Coronary artery (tissue), 2 donors: Measurements from ENCODE around the gene PRDM12.

Source experiments
- DNase-seq: peaks from one replicate; pipeline ENCODE4 v3.0.0-alpha.2; 2017; ENCODE audit warnings: low spot score
- H3K27ac ChIP-seq, 2 donors: fragments of 200-600 bp; sonication (generic); one replicate each; pipeline ENCODE4 v1.5.1; 2016 to 2019
- H3K4me3 ChIP-seq: fragments of 200-600 bp; sonication (generic); 2 replicates; pipeline ENCODE4 v1.5.1; 2016; ENCODE audit warnings: mild to moderate bottlenecking, moderate library complexity
- CTCF ChIP-seq: fragments of 200-600 bp; sonication (generic); IDR thresholded peaks from one replicate; pipeline ENCODE4 v1.5.1; 2019; ENCODE audit warnings: antibody characterized with exemption

PRDM12 gene

DNA sequence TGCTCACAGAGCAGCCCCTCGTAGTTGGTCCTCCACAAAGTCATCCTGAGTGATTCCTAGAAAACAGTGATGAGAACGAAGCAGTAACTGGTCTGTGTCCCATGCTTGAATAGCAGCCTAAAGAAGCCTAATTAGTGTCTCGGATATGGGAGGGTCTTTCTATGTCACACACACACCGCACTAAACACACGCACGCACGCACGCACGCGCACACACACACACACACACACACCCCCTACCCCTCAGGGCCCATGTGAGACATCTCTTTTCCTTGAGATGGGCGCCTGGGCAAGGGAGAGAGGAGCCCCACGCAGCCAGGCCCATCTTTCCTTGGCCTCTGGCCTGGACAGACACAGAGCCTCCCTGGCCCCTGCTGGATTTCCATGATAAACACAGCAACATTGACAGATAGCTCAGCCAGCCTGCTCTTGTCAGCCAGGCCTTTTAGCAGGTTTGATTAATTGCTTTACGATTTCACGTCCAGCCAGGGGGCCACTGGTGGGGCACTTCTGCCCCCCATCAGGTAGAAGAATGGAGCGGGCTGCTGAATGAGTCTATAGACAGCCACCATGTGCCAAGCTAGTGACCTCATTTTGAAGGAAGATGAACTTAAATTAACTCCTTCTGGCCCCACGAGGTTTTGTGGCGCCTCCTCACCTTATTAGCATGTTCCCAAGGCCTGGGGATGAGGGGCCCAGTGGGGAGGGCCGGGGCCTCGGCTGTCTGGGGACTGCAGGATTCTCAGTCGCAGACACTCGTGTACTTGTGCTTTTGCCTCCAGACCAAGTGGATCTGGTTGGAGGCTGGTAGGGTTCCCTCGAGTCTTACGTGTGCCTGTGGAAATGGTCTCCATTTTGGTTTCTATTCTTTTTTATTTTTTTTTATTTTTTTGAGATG is 36.2 kb upstream of the PRDM12 start:
- H3K4me3 ChIP-seq: no peak overlapping the region
- no peak for DNase-seq
- TF ChIP-seq CTCF: no peak
- H3K27ac ChIP-seq: no peak overlapping the region

DNA sequence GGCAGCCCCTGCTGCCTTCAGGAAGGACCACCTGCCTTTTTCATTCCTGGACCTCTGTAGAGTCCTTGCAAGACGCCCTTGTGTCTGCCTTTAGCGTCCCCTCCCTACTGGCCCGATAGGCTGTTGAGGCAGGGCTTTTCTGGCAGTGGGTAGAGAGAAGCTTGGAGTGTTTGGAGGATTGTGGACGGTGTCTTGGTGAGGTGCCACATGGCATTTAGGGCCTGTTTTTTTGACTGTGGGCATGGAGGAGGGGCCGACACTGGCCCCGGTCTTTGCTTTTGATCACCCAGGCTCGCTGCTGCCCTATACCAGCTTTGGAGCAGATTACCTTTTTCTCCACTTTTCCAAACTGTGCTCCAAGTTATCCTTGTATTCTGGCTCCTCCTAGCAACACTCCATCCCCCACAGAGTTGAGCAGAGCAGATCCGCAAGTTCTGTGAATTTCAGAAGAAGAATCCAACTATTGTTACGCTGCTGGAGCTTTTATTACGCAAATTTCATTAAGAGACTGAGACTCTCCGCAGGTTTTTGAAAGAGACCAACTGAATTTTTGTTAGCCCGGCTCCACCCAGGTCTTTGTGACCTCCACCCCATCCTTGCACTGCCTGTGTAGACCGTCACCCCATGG is 34.8 kb upstream of the PRDM12 start:
- no peak overlapping the region for H3K27ac ChIP-seq
- no peak overlapping the region for H3K4me3 ChIP-seq
- no peak for TF ChIP-seq CTCF
- DNase-seq: no peak

DNA sequence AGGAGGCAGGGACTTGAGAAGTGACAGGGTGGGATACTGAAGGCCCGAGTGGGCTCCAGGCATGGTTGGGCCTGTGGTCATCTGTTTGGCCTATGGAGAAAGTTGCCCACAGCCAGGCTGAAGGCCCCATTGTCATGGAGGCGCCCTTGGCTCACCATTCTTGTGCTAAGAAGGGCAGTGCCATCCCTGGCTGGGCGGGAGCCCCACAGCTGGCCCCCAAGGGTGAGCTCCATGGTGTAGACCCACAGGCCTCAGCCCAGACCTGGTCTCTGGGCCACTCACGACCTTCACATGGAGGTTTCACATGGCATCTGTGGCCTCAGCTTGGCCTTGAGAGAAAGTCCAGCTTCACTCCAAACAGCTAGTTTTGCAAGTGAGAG is 34.3 kb upstream of the PRDM12 start:
- H3K27ac ChIP-seq: no peak overlapping the region
- no peak for TF ChIP-seq CTCF
- no peak overlapping the region for H3K4me3 ChIP-seq
- DNase-seq: no peak

DNA sequence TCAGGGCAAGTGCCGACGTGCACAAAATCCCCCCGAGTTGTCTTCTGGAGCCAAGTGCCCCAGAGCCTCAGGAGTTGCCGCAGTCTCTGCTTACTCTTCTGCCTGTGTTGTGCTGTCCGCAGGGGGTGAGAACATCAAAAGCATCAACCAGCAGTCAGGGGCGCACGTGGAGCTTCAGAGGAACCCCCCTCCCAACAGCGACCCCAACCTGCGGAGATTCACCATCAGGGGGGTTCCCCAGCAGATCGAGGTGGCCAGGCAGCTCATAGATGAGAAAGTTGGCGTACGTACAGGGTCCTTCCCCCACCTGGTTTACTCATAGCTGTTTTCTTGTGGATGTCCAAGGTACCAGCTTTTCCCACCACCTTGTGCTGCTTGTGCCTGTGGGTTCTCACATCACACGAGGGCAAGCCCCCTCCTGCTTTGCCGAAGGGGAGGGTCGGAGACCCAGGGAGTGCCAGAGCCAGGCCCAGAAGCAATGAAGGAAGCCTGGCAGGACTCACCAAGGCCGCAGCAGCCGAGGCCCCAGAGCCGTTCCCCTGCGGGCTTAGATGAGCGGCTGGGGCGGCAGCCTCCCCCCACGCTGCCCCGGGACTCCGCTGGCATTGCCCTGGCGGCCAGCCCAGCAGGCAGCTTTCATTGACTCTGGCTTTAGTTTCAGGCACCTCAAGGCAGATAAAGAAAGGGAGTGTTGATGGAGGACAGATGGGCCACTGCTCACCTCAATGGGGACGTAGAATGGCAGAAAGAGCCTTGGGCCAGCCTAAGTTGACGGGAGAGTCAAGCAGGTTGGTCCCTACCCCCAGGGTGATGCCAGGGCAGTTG is 33.7 kb upstream of the PRDM12 start:
- no peak for TF ChIP-seq CTCF
- DNase-seq: no peak
- no peak overlapping the region for H3K4me3 ChIP-seq
- no peak overlapping the region for H3K27ac ChIP-seq

GRCh38 chr9:130631331-130632080 is 32.9 kb upstream of the PRDM12 start:
- Histone ChIP-seq H3K4me3 (no peak overlapping the region), H3K27ac (no peak overlapping the region)
- DNase-seq: no peak
- no peak for TF ChIP-seq CTCF

GRCh38 chr9:130632081-130632710 is 32.2 kb upstream of the PRDM12 start:
- no peak for TF ChIP-seq CTCF
- DNase-seq: no peak
- no peak overlapping the region for H3K4me3 ChIP-seq
- H3K27ac ChIP-seq: no peak overlapping the region
